ENCODE results near the gene NOTO.

Gene NOTO

GRCh38 chr2:73246850-73247249, 44.5 kb downstream of the NOTO start:
- no peak for TF ChIP-seq CTCF (IDR thresholded peaks at IDR 0.05)

- no peak for TF ChIP-seq CTCF (IDR thresholded peaks at IDR 0.05)
Observed at GRCh38 chr2:73249636-73250035, 47.3 kb downstream of the NOTO start.

GRCh38 chr2:73250872-73251846, 48.8 kb downstream of the NOTO start:
- no peak for TF ChIP-seq CTCF (IDR thresholded peaks at IDR 0.05)

- no peak for TF ChIP-seq CTCF (IDR thresholded peaks at IDR 0.05)
Observed at GRCh38 chr2:73252238-73253027, 50.1 kb downstream of the NOTO start.

- TF ChIP-seq CTCF (IDR thresholded peaks at IDR 0.05): no peak
Observed at GRCh38 chr2:73253400-73253799, 51.0 kb downstream of the NOTO start.

- no peak for TF ChIP-seq CTCF (IDR thresholded peaks at IDR 0.05)
Observed at GRCh38 chr2:73253901-73254300, 51.5 kb downstream of the NOTO start.

- TF ChIP-seq CTCF (IDR thresholded peaks at IDR 0.05): no peak
Observed at GRCh38 chr2:73254343-73255006, 52.1 kb downstream of the NOTO start.

All from LNCAP (cell line).